Caco-2 (cell line): ENCODE data around the gene ZMYND8. TPM values are rescaled to one million over a fixed set of nuclear protein-coding genes. Genes with fewer than 3 reads are reported as not detected.

Experiments used
- BruUV-seq: library from RNA; stranded (reverse); fragments of 400-500 nt; replicated peaks from 2 replicates; lab custom pipeline; 2021; lab: Mats Ljungman, UMichigan
- CTCF ChIA-PET: fragments of 300-600 bp; sonication (Branson Sonifier 250); formaldehyde crosslinking; loops from one replicate; lab custom pipeline; 2022; ENCODE audit warnings: antibody characterized with exemption; lab: Charles Lee
- POLR2A ChIA-PET: fragments of 300-600 bp; sonication (Branson Sonifier 250); formaldehyde crosslinking; loops from one replicate; lab custom pipeline; 2022; ENCODE audit warnings: antibody characterized with exemption; lab: Charles Lee
- DNase-seq, 2 experiments: peaks; one replicate each; pipeline versions ENCODE4 v3.0.0 to v3.0.0-alpha.2; 2020 to 2022
- H3K27me3 ChIP-seq: replicated peaks from 2 replicates; pipeline ENCODE4 v1.6.0; 2011; ENCODE audit warnings: low read length; ENCODE audit not compliant: control insufficient read depth, insufficient read depth
- H3K36me3 ChIP-seq: 2 replicates; pipeline ENCODE4 v1.5.1; 2011; ENCODE audit warnings: low read length; ENCODE audit not compliant: control insufficient read depth, insufficient read depth
- H3K4me1 ChIP-seq: fragments of 250-450 bp; sonication (Bioruptor Pico); 2 replicates; pipeline ENCODE4 v1.5.1; 2020; ENCODE audit warnings: mild to moderate bottlenecking
- H3K4me3 ChIP-seq: 2 replicates; pipeline ENCODE4 v1.5.1; 2011; ENCODE audit warnings: low read depth, mild to moderate bottlenecking, control low read depth, low read length
- H3K9me3 ChIP-seq: fragments of 250-450 bp; sonication (Bioruptor Pico); 2 replicates; pipeline ENCODE4 v1.5.1; 2020; ENCODE audit warnings: mild to moderate bottlenecking, moderate library complexity
- H3K27ac Mint-ChIP-seq: one replicate; pipeline ENCODE4 v1.8.0; 2022; ENCODE audit warnings: mixed read lengths; ENCODE audit not compliant: unreplicated experiment
- H3K27me3 Mint-ChIP-seq: one replicate; pipeline ENCODE4 v1.8.0; 2022; ENCODE audit warnings: mixed read lengths; ENCODE audit not compliant: insufficient read depth, unreplicated experiment
- H3K36me3 Mint-ChIP-seq: one replicate; pipeline ENCODE4 v1.8.0; 2022; ENCODE audit warnings: mild to moderate bottlenecking, mixed read lengths; ENCODE audit not compliant: insufficient read depth, unreplicated experiment
- H3K4me1 Mint-ChIP-seq: one replicate; pipeline ENCODE4 v1.8.0; 2022; ENCODE audit warnings: low read depth, mixed read lengths; ENCODE audit not compliant: unreplicated experiment
- H3K4me3 Mint-ChIP-seq: one replicate; pipeline ENCODE4 v1.8.0; 2022; ENCODE audit warnings: mild to moderate bottlenecking, moderate library complexity, mixed read lengths; ENCODE audit not compliant: unreplicated experiment
- H3K9me3 Mint-ChIP-seq: one replicate; pipeline ENCODE4 v1.8.0; 2022; ENCODE audit warnings: mixed read lengths; ENCODE audit not compliant: unreplicated experiment
- CTCF ChIP-seq, 2 experiments: fragments of 200-600 bp in 1 of 2; IDR thresholded peaks; 1 replicate in 1 of 2; 2 replicates in 1 of 2; pipeline versions ENCODE4 v1.5.1 to v1.8.0; 2011 to 2022; ENCODE audit warnings: antibody characterized with exemption in 1 of 2, control low read depth in 1 of 2, inconsistent platforms in 1 of 2, low read depth in 1 of 2, low read length in 1 of 2, mild to moderate bottlenecking in 1 of 2, moderate library complexity in 1 of 2; ENCODE audit not compliant: insufficient read depth in 1 of 2, severe bottlenecking in 1 of 2, unreplicated experiment in 1 of 2
- intact Hi-C: fragments of 100-400 bp; cut with micrococcal nuclease; formaldehyde crosslinking; loops from one replicate; pipeline ENCODE4 v1.10.0; 2022; ENCODE audit not compliant: unreplicated experiment
- total RNA-seq: library from RNA; stranded (reverse); gene quantifications from 2 replicates; pipeline ENCODE4 v1.2.3, GENCODE V29; 2022

The ZMYND8 gene
- total RNA-seq, 1 experiment from 2014 or later, result 194 TPM

GRCh38 chr20:47319517-47320252, 36.8 kb downstream of the ZMYND8 start:
- TF ChIP-seq CTCF (IDR thresholded peaks at IDR 0.05; ENCODE audit: insufficient read depth in 1 of 2, low read depth in 1 of 2, low read length in 1 of 2, severe bottlenecking in 1 of 2, unreplicated experiment in 1 of 2), result peak in 1 of 2 experiments; percentile 3
- Mint-ChIP-seq H3K27me3 (no peaks in the 10 kb centered on the region), H3K9me3 (no peaks in the 10 kb centered on the region), H3K4me1 (peaks cover 71% of the 10 kb centered on the region), H3K27ac (peak overlapping the region; percentile 97), H3K4me3 (peak overlapping the region; percentile 69), H3K36me3 (peaks cover 98% of the 10 kb centered on the region)
- peak; percentile 98 to 99 for DNase-seq
- Histone ChIP-seq H3K27me3 (no peaks in the 10 kb centered on the region), H3K4me3 (peak overlapping the region; percentile 2; the same call in 1 of the 2 replicates), H3K9me3 (no peaks in the 10 kb centered on the region), H3K36me3 (peaks cover 8% of the 10 kb centered on the region), H3K4me1 (peaks cover 92% of the 10 kb centered on the region)
- POLR2A ChIA-PET, result interaction anchor here (0.5 to 3.5 kb wide), 9 partner anchors 15 to 1709 kb away, joined by 3 to 82 read pairs (median 4); partner anchors contain the start of gene ZMYND8
- BruUV-seq, result no TSS peak
- intact Hi-C loops, result loop anchor here (1.0 to 2.0 kb wide), 3 partner anchors 15 to 65 kb away; no protein-coding TSS in a partner anchor
- CTCF ChIA-PET, result interaction anchor here (0.9 to 2.0 kb wide), 5 partner anchors 15 to 64 kb away, joined by 3 to 23 read pairs (median 5); partner anchors contain the start of gene ZMYND8

GRCh38 chr20:47318586-47319516, 37.6 kb downstream of the ZMYND8 start:
- H3K27me3 Mint-ChIP-seq, result no peaks in the 10 kb centered on the region
- peak overlapping the region; percentile 69 for H3K4me3 Mint-ChIP-seq
- CTCF ChIA-PET, result interaction anchor here (0.8 to 2.0 kb wide), 7 partner anchors 36 to 65 kb away, joined by 3 to 23 read pairs (median 5); partner anchors contain the start of gene ZMYND8
- H3K9me3 Mint-ChIP-seq, result no peaks in the 10 kb centered on the region
- H3K4me1 ChIP-seq, result peaks cover 97% of the 10 kb centered on the region
- peak; percentile 72 to 84 for DNase-seq
- POLR2A ChIA-PET, result interaction anchor here (0.5 to 3.5 kb wide), 7 partner anchors 15 to 182 kb away, joined by 3 to 82 read pairs (median 4); partner anchors contain the start of gene ZMYND8
- H3K4me3 ChIP-seq, result no peak overlapping the region
- H3K36me3 ChIP-seq, result peaks cover 10% of the 10 kb centered on the region
- H3K27ac Mint-ChIP-seq, result peak overlapping the region; percentile 97
- intact Hi-C loops, result loop anchor here (1.0 to 2.0 kb wide), 5 partner anchors 14 to 119 kb away; no protein-coding TSS in a partner anchor
- H3K4me1 Mint-ChIP-seq, result peaks cover 70% of the 10 kb centered on the region
- BruUV-seq, result TSS peak; percentile 85
- no peaks in the 10 kb centered on the region for H3K27me3 ChIP-seq
- no peaks in the 10 kb centered on the region for H3K9me3 ChIP-seq
- TF ChIP-seq CTCF (IDR thresholded peaks at IDR 0.05; ENCODE audit: insufficient read depth in 1 of 2, low read depth in 1 of 2, low read length in 1 of 2, severe bottlenecking in 1 of 2, unreplicated experiment in 1 of 2), result no peak
- peaks cover 98% of the 10 kb centered on the region for H3K36me3 Mint-ChIP-seq
